HS-27A (cell line): ENCODE results near the gene XPO6.

ENCODE experiments used
- DNase-seq: peaks from one replicate; pipeline ENCODE4 v3.0.0-alpha.2; 2012; ENCODE audit warnings: low read depth, missing footprints

The XPO6 gene

DNA sequence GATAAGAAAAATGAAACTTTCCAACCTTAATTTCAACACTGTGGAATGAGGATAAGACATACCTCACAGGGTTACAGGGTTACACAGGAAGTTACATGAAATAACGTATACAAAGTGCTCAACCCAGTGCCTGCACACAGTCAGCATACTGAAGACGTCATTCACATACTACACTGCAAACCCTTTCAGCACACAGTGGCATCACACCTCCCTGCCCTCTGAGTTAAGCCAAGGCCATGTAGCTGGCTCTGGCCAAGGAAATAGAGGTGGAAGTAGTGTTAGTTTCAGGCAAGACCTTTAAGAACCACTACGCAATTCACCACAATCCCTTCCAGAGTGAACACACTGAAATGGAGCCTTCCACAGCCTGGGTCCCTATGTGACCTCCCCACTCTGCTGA lies 101.7 kb downstream of the XPO6 start:
- DNase-seq = no peak

DNA sequence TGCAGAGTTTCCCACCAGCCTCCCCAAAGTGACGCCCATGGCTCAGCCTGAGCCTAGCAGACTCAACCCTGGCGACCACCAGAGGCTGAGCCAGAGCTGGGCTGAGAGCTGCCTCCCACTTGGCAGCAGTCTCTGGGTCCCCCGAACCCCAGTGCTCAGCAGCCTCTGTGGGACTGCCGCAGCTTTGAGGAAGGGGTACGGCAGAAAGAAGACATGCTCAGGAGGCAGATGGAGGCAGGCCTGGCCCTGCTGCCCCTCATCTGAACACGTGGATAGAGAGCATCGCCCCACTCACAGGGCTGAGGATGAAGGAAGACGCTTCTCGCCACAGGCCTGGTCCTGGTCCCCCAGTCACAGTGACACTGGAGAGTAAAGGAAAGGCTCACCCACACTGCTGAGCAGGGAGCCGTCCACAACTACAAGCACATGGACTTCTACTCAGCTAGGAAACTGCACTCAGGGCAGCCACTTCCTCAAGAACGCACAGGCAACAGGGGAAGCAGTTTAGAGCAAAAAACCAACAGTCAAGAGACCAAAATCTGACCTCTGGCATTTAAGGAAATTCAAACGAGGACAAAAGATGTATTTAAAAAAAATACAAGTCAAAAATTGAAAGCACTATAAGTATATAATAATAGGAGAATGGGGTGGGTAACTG lies 103.0 kb downstream of the XPO6 start:
- DNase-seq = no peak

DNA sequence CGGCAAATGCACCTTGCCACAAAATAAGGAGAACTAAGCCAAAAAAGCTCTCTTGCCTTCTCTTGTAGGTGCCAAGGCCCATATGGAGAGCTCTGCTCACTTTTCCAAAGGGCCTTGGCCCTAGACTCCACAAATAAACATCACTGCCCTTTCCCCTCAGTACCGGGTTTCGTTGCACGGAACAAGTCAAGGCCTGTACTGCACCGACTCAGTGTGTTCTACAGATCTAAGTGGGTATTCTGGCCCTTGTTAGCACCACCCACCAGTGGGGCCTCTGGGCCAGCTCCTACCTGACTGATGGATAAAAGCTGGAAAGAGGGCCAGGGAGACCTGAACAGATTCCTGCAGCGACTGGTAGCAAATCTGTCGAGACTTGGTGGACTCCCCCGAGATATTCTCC lies 104.5 kb downstream of the XPO6 start:
- no peak for DNase-seq

DNA sequence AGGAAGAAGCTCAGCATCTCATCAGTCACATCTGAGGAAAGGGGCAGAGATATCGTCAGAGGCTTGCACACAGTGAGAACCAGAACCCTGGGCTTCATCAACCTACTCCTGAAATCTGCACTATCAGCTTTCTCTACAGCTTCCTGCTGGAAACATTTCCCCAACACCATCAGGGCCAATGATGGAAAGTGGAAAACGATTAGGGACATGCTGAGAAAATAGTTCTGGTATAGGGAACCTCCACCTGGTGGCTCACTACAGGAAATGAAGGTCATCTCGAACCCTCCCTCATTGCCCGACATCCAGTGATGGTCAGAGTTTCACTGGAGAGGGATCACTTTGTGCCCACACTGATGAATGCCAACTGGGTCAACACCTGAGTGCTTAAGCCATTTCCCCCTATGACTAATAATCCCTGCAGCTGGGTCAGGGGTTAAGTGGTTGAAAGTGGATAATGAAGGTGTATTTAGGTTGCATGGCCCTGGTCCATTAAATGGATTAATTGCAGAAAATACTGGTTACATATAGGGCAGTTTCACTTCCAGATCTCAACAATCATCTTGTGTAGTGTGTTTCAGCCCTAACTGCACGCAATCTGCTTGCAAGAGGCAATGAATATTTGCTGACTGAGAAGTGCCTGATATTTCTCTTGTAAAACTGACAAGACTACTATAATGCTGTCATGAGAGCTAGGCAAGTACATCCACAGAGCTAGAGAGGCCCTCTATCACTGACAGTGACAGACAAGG lies 105.1 kb downstream of the XPO6 start:
- no peak for DNase-seq

DNA sequence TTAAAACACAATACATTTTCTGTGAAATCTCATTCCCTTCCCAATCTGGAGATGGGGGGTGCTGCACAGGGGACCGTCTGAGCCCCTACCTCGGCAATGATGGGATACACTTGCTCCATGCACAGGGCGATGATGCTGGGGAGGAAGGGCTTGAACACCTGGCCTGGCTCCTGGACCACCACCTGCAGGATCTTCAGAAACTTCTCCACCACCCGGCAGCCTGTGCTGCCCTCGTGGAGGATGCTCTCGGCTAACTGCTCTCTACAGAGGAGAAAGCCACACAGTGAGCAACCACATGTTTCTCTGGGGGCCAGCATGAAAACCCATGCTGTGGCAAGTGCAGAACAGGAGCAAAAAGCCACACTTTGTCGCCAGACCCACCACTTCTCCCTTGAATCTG lies 105.8 kb downstream of the XPO6 start:
- no peak for DNase-seq

DNA sequence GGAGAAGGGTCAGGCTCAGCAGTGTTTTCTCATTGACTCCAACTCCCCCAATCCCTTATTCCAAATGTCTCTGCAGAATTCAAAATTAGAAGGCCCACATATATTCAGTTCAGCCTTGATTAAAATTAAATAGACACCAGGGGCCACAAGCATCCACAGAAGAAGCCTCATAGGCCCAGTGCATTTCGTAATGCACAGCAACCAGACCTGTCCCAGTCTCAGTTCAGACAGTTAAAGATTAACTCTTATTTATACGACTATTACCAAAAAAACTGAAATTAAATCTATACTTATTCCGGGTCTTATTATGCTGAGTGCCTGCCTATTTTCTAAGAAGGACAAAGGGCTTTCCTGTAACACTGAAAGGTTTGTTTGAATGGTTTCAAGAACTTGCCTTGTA lies 106.5 kb downstream of the XPO6 start:
- DNase-seq = no peak

DNA sequence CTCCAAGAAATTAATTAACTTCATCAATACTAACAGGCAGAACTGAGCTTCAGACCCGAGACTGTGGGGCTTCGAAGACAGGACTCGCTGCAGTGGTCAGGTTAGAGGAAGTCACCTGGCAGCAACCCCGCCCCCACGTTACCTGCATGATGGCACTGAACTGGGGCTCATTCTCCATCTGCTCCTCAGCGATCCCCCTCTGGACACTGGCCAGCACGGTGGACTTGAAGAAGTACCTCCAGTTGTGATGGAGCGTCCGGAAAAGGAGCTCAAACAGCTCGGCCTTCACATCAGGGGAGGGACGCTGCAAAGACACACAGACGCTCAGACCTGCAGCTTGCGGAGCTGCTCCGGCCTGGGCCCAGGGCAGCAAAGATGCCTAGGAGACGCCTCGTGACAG lies 107.4 kb downstream of the XPO6 start:
- no peak for DNase-seq

DNA sequence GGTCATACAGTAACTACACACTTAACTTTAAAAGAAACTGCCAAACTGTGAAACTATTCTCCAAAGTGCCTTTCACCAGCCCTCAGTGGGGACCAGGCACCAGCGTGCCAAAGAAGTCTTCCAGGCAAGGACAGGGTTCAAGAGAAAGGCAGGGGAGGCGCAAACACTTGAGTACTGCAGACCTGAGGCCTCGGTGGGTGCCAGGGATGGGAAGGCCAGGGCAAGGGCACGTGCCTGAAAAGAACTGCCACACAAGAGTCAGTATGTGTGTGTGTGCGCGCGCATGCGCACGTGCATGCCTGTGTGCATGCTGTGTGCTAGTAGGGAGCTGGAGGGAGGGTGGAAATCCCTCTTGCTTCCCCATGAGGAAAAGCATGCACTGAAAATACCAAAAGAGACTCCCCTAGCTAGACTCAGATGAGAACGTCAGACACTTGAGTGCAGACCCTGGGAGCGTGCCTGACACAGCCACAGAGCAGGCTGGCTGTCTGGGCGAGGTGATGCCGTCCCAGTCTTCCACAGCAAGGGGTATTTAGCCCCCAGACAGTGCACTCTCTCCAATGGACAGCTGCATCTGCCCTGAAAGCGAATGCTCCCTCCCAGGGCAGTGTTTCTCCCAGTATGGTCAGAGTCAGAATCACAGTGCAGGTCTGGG lies 108.1 kb downstream of the XPO6 start:
- DNase-seq = no peak

DNA sequence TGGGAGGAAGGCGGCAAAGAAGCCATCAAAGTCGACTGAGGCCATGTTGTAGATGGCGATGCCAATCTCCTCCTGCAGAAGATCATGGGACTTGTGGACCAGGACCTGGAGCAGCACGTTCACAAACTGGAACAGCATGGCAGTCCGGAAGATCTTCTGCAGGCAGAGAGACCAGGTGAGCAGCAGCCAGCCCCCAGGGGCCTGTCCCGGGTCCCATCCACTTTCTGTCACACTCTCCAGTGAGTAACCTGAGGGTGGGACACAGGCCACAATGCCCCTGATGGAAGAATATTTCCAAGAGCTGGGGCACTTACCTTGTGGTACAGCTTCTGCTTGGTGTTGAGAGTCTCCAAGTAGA lies 110.3 kb downstream of the XPO6 start:
- DNase-seq = no peak

DNA sequence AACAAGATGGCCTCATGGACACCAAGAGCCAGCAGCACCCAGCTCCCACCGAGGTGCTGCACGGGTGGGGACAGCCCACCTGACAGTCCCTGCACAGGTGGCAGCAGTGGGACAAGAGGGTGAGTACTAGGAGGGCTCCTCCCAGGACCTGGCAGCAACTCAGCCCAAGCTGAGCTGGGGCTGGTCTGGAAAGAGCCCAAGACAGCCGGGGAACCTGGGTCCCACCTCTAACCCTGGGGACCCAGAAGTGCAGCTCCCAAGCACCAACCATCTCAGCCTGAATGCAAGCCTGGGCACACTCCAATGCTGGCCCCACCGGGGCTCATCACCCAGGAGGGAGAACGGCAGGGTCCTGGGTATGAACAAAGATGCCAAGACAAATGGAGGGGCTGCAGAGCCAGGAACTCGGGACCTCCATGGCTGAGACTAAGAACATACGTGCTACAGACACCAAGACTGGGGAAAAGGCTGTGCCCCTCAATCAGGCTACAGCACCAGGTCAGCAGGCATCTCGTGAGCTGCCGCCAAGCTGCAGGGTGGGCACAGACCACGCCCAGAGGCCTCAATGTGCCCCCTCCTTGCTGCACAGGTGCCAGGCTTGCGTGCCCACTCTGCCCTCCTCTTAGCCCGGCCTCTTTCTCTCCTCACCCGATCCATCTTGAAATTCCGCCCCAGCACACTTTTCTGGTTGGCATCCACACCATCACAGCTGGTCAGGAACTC lies 110.8 kb downstream of the XPO6 start:
- DNase-seq = no peak

DNA sequence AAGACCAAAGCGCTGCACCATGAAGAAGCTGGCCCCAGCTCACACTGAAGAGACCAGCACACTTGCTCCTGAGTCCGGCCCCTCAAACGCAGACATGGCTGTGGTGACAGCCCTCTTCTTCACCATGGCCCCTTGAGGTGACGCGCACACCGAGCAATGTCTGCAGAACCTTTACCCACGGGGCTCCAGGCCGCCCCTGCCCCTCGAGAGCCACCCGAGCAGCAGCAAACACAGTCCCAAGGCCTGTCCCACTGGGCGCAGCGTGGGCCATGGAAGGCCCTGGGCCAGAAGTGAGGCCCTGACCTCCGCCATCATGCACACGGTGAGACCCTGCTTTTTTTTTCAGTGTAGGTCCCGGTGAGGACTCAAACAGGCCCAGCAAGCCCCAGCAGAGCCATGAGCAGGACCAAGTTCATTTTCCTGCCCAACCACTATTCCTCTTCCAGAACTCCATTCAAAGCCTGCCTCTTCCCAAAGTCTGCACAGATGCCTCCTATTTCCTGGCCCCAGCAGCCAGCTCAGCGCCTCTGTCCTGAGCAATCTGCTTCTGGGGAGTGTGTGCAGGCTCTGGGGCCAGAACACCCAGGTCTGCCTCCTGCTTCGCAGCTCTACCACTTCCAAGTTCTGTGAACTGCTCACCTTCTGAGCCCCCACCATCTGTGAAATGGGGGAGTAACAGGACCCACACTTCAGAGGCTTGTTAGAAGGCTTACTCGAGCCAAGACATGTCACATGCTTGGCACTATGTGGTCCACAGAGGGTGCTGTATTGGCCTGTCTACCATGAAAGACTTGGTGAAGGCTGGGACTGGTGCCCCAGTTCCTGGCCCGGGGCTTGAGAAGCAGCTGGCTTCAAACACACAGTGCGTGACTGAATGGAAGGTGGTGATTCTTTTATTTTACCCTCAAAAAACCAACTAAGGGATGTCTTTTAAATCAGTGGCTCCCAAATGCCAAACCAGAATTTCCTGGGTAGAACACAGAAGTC lies 112.5 kb downstream of the XPO6 start:
- no peak for DNase-seq

DNA sequence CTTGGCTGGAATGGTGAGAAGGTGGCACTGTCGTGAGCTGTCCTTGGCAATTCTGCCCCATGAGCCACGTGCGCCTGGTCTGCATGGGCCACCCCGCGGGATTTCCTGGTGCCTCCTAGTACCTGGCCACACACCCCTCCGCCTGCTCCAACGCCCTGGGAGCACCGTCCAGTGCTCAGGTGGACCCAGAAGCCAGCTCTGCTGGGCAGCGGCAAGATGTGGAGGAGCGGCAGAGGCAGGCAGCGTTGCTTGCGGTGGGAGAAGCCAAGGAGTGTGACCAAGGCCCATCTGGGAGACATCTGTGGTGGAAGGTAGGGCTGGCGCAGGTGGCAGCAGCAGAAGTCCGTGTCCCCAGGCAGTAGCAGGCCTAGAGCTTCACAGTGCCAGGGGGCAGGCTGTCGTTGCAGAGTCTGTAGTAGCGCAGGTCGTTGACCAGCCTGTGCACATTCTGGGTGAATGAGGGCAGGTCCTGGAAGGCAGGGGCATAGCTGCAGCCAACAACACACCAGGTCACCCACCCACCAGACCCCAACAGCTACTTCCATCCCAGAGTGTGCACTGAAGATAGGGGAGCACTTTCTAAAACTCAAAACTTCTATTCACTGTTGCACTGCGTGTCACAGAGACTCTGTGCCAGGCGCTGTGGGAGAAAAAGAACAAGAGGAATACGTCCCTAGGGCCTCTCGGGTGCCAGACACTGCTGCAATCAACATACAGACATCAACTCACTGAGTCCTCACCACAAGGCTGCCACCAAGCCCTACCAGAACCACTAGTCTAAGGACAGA lies 113.4 kb downstream of the XPO6 start:
- no peak for DNase-seq

DNA sequence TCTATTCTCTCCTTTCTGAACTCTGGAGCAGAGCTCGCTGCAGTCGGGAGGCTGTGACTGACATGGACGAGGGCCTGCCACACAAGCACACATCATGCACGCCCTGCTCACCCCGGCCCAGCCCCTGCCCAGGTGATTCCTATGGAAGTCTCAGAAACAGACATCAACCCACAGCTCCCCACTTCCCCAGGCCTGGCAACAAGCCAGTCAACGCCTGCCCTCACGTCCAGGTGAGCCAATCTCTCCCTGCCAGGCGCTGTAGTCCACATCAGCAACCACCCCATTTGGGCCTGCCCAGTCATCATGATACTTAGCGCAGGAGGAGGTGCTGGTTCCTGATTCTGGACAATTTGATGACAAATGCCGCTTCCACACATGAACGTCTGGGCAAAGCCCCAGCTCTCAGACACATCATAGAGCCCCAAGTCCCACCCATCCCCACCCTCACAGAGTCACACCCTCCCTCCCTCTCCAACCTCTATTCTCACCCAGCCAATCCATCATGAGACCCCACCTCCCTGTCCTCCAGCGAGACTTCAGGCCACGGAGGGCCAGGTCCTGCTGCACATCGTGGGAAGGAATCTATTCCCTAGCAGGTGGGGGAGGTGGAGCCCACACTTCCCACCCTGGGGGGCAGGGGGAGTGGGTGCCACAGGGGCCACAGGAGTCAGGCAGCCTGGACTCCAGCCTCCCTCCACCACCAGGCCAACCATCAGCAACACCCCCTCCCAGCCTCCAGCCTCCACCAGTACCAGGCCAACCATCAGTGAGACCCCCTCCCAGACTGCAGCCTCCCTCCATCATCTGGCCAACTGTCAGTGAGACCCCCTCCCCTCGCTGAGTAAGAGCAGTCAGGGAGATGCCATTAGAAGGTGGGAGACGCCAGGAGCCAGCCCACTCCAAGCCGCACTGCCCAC lies 114.5 kb downstream of the XPO6 start:
- DNase-seq = no peak

DNA sequence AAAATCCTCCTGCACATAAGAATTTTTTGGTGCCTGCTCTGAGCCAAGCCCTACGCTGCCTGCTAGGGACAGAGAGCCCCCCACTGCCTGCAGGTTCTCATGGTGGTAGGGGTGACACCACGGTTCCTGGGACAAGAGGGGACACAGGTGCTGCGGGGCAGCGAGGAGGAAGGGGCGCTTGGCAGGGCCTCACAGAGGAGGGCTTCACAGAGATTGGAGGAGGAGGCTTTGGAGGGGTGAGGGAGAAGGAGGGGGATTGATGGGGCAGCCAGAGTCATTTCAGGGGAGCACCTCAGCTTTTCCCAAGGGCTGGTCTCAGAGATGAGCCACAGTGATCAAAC lies 118.4 kb downstream of the XPO6 start:
- no peak for DNase-seq

DNA sequence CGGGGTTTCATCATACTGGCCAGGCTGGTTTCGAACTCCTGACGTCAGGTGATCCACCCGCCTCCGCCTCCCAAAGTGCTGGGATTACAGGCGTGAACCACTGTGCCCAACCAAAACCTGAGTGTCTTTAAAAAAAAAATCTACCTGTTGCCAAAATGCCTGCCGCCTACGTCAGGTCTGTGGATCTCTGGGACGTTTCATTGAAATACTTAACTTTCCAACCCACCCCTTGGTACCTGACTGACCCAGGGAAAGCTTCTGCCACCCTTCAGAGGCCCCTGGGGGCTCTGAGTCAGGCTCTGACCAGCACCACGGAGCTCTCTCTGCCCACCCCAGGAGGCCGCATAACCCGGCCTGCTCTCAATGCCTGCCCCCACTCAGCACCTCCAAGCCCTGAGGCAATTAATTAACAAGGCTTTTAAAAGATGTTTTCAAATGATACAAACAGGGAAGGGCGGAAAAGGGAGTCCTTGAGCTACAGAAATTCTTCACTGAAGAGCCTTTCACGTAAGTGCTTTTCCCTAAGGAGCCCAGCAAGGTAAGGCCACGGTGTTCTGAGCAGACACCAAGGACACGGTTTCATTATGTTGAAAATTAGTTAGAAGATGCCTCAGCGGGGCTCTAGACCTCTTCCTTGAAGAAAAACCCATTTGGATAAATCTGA lies 118.9 kb downstream of the XPO6 start:
- DNase-seq = no peak

DNA sequence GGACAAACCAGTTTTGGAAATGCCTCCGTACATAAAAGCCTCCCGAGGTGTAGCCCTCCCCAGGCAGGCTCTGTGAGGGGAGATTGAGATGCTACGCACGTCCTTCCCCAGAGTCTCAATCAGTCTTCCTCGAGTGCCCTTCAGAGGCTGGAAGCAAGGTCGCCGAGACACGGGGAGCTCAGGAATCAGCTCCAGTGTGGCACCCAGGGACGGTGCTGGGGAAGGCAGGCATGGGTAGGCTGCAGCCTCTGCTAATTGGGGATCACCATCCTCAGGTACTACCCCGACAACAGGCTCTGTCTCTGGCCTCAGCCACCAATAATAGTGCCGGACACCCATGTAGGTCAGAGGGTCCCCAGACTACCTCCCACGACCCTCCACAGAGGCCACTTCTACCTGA lies 120.1 kb downstream of the XPO6 start:
- no peak for DNase-seq

DNA sequence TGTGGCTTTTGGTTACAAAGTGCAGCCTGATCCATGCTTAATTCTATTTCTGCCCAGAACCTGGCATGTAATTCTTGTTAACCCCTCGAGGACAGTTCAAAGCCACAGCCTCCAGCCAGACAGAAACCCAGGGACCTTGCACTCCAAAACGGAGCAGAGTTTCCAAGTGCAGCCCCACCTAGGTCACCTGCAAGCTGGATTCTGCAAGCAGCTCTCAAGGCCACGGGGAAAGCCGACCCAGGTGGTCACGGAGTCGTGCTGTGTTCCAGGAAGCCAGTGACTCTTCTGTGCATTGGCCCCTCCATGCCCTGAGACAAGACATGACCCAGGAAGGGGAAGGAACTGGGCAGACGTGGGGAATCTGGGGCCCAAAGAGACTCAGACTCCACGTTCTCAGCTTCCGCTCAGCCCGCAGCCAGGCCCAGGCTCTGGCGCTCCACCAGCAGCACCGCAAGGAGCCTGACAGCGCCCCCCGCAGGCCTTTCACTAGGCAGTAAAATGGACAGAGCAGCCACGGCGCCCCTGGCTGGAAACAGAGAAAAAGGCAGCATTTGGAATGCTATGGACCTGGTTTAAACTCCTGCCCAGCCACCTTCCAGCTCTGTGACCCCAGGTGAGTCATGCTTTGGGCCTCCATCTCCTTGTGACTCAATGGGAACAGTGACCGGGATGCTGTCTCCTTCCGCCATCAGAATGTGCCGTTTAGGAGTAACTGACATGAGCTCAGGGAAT lies 121.0 kb downstream of the XPO6 start:
- DNase-seq = no peak

DNA sequence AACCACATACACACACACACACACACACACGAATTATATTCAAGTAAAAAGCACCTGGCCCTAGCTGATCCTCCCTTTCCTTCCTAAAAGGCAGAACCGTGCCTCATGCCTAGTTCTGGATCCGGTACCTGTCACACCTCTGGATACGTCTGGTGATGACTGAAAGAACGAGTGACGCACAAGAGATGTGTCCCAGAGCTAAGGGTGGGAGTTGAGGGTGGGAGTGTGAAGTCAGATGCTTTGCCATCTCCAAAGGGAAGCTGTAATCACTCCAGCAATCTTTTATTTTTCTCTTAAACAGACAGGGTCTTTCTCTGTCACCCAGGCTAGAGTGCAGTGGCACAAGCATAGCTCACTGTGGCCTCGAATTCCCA lies 121.8 kb downstream of the XPO6 start:
- DNase-seq = no peak
